Heart left ventricle (tissue), 16 donors: Measurements from ENCODE around the gene ZBTB4. TPM values are rescaled to one million over a fixed set of nuclear protein-coding genes. Genes with fewer than 3 reads are reported as not detected.

Experiments
- ATAC-seq, 4 donors: fragments of 200-7000 bp; cut with Tn5 transposase; one replicate each; pipeline ENCODE4 v1.9.1; 2020 to 2022; ENCODE audit warnings: moderate library complexity in 4 of 4, mild to moderate bottlenecking in 3 of 4, moderate number of reproducible peaks in 1 of 4
- DNase-seq, 5 donors: peaks; one replicate each; pipeline ENCODE4 v3.0.0-alpha.2; 2020
- H3K27ac ChIP-seq, 12 donors: fragments of 200-600 bp; sonication (generic) in 4 of 12; one replicate each; pipeline versions ENCODE4 v1.5.0 to v1.8.0; 2016 to 2022; ENCODE audit warnings: mild to moderate bottlenecking in 2 of 12
- H3K27me3 ChIP-seq, 9 donors: fragments of 200-600 bp; sonication (generic) in 2 of 9; one replicate each; pipeline versions ENCODE4 v1.5.1 to v1.8.0; 2016 to 2022; ENCODE audit warnings: mild to moderate bottlenecking in 3 of 9
- H3K36me3 ChIP-seq, 9 donors: fragments of 200-600 bp; sonication (generic) in 2 of 9; one replicate each; pipeline versions ENCODE4 v1.5.0 to v1.8.0; 2018 to 2022; ENCODE audit warnings: mild to moderate bottlenecking in 2 of 9
- H3K4me1 ChIP-seq, 12 donors: fragments of 200-600 bp; sonication (generic) in 4 of 12; one replicate each; pipeline versions ENCODE4 v1.5.0 to v1.8.0; 2016 to 2022; ENCODE audit warnings: mild to moderate bottlenecking in 3 of 12
- H3K4me3 ChIP-seq, 12 donors: fragments of 200-600 bp; sonication (generic) in 4 of 12; one replicate each; pipeline versions ENCODE4 v1.5.0 to v1.8.0; 2017 to 2022; ENCODE audit warnings: mild to moderate bottlenecking in 9 of 12, moderate library complexity in 4 of 12
- H3K9me3 ChIP-seq, 12 donors: fragments of 200-600 bp; sonication (generic) in 4 of 12; one replicate each; pipeline versions ENCODE4 v1.5.0 to v1.8.0; 2016 to 2022; ENCODE audit warnings: mild to moderate bottlenecking in 1 of 12
- POLR2A ChIP-seq, 2 donors: fragments of 450-650 bp; IDR thresholded peaks; one replicate each; pipeline ENCODE4 v1.6.1; 2017; ENCODE audit warnings: antibody characterized with exemption in 2 of 2, mild to moderate bottlenecking in 2 of 2, moderate library complexity in 2 of 2
- WGBS, 4 donors: extraction: QIAGEN DNeasy Blood & Tissue Kit in 2 of 4; methylation state at CpG; one replicate each; pipeline versions ENCODE4 v1.1.5 to v1.1.7; 2013 to 2018; 5-methylcytosine and 5-hydroxymethylcytosine counted together
- intact Hi-C, 10 donors: fragments of 100-400 bp; cut with DNase I; formaldehyde crosslinking; loops; one replicate each; pipeline versions ENCODE4 v1.11.1 to v1.14.2; 2022
- polyA plus RNA-seq, 2 donors: library from polyadenylated mRNA; stranded (reverse); fragments of 200-250 nt; gene quantifications; one replicate each; pipeline ENCODE4 v1.2.3, GENCODE V29; 2013
- total RNA-seq, 9 donors: library from RNA; depleted of rRNA in 2 of 9; stranded (reverse); fragments of >200 nt in 2 of 9; fragmentation: NEBNext Ultra II Directional in 3 of 9; extraction: Animal tissue kit (Norgen Biotek cat#: 25700) in 3 of 9; gene quantifications; one replicate each; pipeline versions ENCODE4 v1.1.0 to v1.2.4, GENCODE V29; 2016 to 2023
- TF ChIP-seq, protein P1 (sequence below), 12 donors: fragments of 200-600 bp; sonication (generic) in 4 of 12; IDR thresholded peaks; one replicate each; pipeline versions ENCODE4 v1.5.0 to v1.8.0; 2018 to 2022; ENCODE audit warnings: antibody characterized with exemption in 12 of 12, mild to moderate bottlenecking in 5 of 12
- donor health status: ischemic (EF 13 %, LVEDD 7.1; RV severe dilation, severe dysfunction).
- donor health status: healthy with polysubstance abuse.
- donor health status: DM: no; HTN: yes; CAD: no.
- donor health status: DM: no; HTN: no; CAD: no.
- donor health status: ischemic (EF 25% LVEDD 6.9; RV normal size, moderate dysfunction).
- donor health status: ischemic (EF 25% LVEDD 5.7; RV mildly dilated, moderate dysfunction).
- donor health status: healthy.
- donor health status: DM: yes; HTN: yes; CAD: no.
- donor health status: ischemic (EF 35%, LVEDD 5.7; RV mildly dilated, moderate dysfunction).
- donor health status: nonischemic (EF 11% LVEDD 7.7; RV severe dilation, severe dysfunction).
- donor health status: DM: yes; HTN: yes; CAD: no.
- donor health status: PGD.
- donor health status: ischemic (EF 29% LVEDD 5.4; RV normal size, mild dysfunction).
- donor health status: nonischemic (EF 23%, LVEDD 6.1; RV moderate dilation, normal function).

Gene ZBTB4
- total and polyA plus RNA-seq, 11 donors = 29.3 to 77.2 (median 58.9) TPM

DNA sequence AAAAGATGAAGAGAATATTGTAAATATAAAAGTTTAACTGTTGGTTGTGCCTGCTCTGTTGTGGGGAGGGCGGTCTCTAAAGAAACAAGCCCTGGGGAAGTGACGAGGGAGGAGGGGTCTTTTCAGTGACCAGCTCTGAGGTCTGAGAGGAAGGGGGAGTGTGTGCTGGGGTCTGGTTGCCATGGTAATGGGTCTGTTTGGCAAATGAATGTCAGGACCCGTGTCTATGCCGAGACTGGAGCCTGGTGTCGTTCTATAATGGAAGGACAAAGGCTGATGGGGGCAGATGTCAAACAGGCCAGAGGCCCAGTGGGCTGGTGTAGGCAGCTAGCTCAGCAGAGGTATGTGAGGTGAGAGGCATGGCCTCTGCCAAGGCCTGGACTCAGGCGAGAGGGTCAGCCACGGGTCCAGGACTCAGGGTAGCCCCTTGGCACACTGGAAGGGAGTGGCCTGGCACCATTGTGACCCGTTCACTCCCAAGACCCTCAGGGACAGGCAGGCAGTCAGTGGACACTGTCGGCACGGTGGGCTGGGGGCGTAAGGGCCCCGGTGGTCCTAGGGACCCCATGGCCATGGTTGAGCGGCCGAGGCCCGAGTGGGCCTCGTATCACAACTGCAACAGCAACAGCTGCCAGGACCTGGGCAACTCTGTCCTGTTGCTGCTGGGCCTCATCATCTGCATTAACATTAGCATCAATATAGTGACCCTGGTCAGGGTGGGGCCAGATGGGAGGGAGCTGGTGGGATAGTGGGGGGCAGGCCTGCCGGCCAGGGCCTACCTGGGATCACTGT, 59.4 kb downstream of the ZBTB4 start, which contains the start of gene SPEM1:
SPEM1 (plus strand) TSS at position 506 of the 792 bp plus-strand sequence; CDS start at position 567, 61 bp downstream.
- ATAC-seq = no peak
- WGBS, 4 donors = 62 to 82% (median 72%) methylated on average over 8 to 17 of the region's 17 CpGs
- no peak within 1 kb of the TSS for H3K27ac ChIP-seq
- H3K36me3 ChIP-seq = peaks cover 0 to 17% (median 0%) of the 10 kb centered on the region in 9 donors
- H3K27me3 ChIP-seq = no peaks in the 10 kb centered on the region
- intact Hi-C loops = loop anchor here in 1 of 10 donors (10.0 kb wide), 1 partner anchor 45 kb away; no protein-coding TSS in a partner anchor
- TF ChIP-seq, protein P1, sequence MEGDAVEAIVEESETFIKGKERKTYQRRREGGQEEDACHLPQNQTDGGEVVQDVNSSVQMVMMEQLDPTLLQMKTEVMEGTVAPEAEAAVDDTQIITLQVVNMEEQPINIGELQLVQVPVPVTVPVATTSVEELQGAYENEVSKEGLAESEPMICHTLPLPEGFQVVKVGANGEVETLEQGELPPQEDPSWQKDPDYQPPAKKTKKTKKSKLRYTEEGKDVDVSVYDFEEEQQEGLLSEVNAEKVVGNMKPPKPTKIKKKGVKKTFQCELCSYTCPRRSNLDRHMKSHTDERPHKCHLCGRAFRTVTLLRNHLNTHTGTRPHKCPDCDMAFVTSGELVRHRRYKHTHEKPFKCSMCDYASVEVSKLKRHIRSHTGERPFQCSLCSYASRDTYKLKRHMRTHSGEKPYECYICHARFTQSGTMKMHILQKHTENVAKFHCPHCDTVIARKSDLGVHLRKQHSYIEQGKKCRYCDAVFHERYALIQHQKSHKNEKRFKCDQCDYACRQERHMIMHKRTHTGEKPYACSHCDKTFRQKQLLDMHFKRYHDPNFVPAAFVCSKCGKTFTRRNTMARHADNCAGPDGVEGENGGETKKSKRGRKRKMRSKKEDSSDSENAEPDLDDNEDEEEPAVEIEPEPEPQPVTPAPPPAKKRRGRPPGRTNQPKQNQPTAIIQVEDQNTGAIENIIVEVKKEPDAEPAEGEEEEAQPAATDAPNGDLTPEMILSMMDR (IDR thresholded peaks at IDR 0.05) = no peak
- no peak for TF ChIP-seq POLR2A (IDR thresholded peaks at IDR 0.05)
- no peak within 1 kb of the TSS for H3K4me3 ChIP-seq
- no peaks in the 10 kb centered on the region for H3K9me3 ChIP-seq
- no peaks in the 10 kb centered on the region for H3K4me1 ChIP-seq
- no peak for DNase-seq

DNA sequence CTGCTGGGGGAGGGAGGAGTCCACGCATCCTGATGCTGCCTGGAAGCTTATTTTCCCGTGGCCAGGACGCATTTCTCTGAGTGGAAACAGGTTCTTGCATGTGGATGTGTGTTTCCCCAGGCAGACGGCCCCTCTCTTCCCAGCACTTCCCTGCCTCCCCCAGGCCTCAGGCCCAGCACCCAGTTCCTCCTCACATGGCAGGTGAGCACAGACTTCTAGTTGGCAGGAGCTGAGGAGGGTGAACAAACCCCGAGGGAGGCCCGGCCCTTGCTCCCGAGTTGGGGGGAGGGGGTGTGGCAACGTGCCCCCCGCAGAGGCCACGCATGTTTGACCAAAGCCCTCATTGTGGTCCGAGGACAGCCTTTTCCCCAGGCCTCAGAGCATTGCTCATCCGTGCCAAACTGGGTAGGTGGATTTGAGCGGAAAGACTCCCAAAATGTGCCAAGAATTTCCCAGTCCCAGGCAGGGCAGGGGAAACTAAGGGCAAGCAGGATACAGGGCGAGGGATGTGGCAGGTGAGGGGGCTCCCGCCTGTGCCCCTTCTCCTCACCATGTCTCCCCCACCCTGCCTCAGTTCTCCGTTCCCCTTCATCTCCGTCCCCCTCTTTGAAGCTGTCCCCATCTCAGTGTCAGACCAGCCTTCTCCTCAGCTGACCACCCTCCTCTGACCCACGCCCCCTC, 60.8 kb downstream of the ZBTB4 start:
- Histone ChIP-seq H3K4me1 (no peaks in the 10 kb centered on the region), H3K27me3 (no peaks in the 10 kb centered on the region), H3K9me3 (no peaks in the 10 kb centered on the region), H3K27ac (no peak overlapping the region), H3K4me3 (no peak overlapping the region), H3K36me3 (peaks cover 0 to 19% (median 0%) of the 10 kb centered on the region in 9 donors)
- no peak for ATAC-seq
- no peak for DNase-seq
- intact Hi-C loops = no loop called here
- 72 to 81% (median 74%) methylated on average over 16 to 18 of the region's 18 CpGs for WGBS, 4 donors
- TF ChIP-seq, protein P1 (IDR thresholded peaks at IDR 0.05) = no peak
- TF ChIP-seq POLR2A (IDR thresholded peaks at IDR 0.05) = no peak

DNA sequence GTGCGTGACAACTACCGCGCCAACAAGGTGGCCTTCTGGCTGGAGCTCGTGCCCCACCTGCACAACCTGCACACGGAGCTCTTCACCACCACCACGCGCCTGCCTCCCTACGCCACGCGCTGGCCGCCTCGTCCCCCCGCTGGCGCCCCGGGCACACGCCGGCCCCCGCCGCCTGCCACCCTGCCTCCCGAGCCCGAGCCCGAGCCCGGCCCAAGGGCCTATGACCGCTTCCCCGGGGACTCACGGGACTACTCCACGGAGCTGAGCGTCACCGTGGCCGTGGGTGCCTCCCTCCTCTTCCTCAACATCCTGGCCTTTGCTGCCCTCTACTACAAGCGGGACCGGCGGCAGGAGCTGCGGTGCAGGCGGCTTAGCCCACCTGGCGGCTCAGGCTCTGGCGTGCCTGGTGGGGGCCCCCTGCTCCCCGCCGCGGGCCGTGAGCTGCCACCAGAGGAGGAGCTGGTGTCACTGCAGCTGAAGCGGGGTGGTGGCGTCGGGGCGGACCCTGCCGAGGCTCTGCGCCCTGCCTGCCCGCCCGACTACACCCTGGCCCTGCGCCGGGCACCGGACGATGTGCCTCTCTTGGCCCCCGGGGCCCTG, 62.3 kb downstream of the ZBTB4 start:
- no peak for ATAC-seq
- Histone ChIP-seq H3K4me3 (no peak overlapping the region), H3K9me3 (no peaks in the 10 kb centered on the region), H3K27me3 (no peaks in the 10 kb centered on the region), H3K27ac (no peak overlapping the region), H3K36me3 (peaks cover 0 to 19% (median 0%) of the 10 kb centered on the region in 9 donors), H3K4me1 (no peaks in the 10 kb centered on the region)
- DNase-seq = peak in 1 of 5 donors; percentile 45
- 94 to 96% (median 95%) methylated on average over 30 to 54 of the region's 54 CpGs for WGBS, 4 donors
- intact Hi-C loops = no loop called here
- no peak for TF ChIP-seq POLR2A (IDR thresholded peaks at IDR 0.05)
- TF ChIP-seq, protein P1 (IDR thresholded peaks at IDR 0.05) = no peak

DNA sequence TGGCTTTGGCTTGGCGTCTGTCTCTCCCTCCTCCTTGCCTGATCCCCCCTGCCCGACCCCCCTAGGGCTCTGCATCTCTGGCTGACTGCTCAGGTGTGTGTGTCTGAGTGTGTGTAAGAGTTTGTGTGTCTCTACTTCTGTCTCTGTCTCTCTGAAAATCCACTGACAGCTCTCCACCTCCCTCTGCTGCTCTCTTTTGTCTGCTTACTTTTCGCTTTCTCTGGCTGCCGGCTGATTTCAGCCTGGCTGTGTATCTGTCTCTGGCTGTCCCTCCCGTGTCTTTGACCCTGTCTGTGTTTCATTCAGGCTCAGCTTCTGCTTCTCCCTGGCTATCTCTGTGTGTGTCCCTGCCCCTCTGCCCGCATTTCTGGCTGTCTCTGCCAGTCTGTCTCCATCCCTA, 63.1 kb downstream of the ZBTB4 start:
- Histone ChIP-seq H3K4me1 (no peaks in the 10 kb centered on the region), H3K27ac (no peak overlapping the region), H3K4me3 (no peak overlapping the region), H3K36me3 (peaks cover 0 to 19% (median 0%) of the 10 kb centered on the region in 9 donors), H3K27me3 (no peaks in the 10 kb centered on the region), H3K9me3 (no peaks in the 10 kb centered on the region)
- no peak for TF ChIP-seq POLR2A (IDR thresholded peaks at IDR 0.05)
- TF ChIP-seq, protein P1 (IDR thresholded peaks at IDR 0.05) = no peak
- ATAC-seq = no peak
- WGBS, 4 donors = 79 to 84% (median 82%) methylated on average over 6 of the region's 6 CpGs
- intact Hi-C loops = no loop called here
- peak in 1 of 5 donors; percentile 13 for DNase-seq
